SU-DHL-6 (cell line): ENCODE results near the gene UBE2E3.

ENCODE experiments used
- H2AFZ ChIP-seq: fragments of 200-600 bp; sonication (generic); 2 replicates; pipeline ENCODE4 v1.6.1; 2014; ENCODE audit warnings: low read depth, mild to moderate bottlenecking, moderate library complexity, mixed read lengths, antibody characterized with exemption, low read length; ENCODE audit not compliant: severe bottlenecking
- H3F3A ChIP-seq: fragments of 200-600 bp; shearing (Covaris generic); 2 replicates; pipeline ENCODE4 v1.6.0; 2016; ENCODE audit warnings: antibody characterized with exemption, mild to moderate bottlenecking; ENCODE audit not compliant: insufficient read depth
- H3K27ac ChIP-seq: fragments of 200-600 bp; sonication (generic); 2 replicates; pipeline ENCODE4 v1.5.1; 2016; ENCODE audit warnings: low read depth, mild to moderate bottlenecking, low read length, moderate library complexity, mixed read lengths
- H3K27me3 ChIP-seq: fragments of 200-600 bp; sonication (generic), shearing (Covaris generic); 2 replicates; pipeline ENCODE4 v1.6.0; 2014; ENCODE audit warnings: mild to moderate bottlenecking, low read length
- H3K36me3 ChIP-seq: fragments of 200-600 bp; sonication (generic); 2 replicates; pipeline ENCODE4 v1.6.1; 2014; ENCODE audit warnings: mild to moderate bottlenecking, low read length, mixed read lengths
- H3K4me2 ChIP-seq: fragments of 300-600, 200-600 bp; shearing (Covaris generic), sonication (generic); 2 replicates; pipeline ENCODE4 v1.6.0; 2014; ENCODE audit warnings: low read length, low read depth, mild to moderate bottlenecking; ENCODE audit not compliant: poor library complexity, severe bottlenecking
- H3K4me3 ChIP-seq: fragments of 200-600 bp; sonication (generic); 2 replicates; pipeline ENCODE4 v1.5.1; 2014; ENCODE audit warnings: antibody characterized with exemption, low read length, mild to moderate bottlenecking, mixed read lengths; ENCODE audit not compliant: insufficient read depth, poor library complexity, severe bottlenecking
- H3K79me2 ChIP-seq: fragments of 200-600 bp; sonication (generic); 2 replicates; pipeline ENCODE4 v1.6.1; 2014; ENCODE audit warnings: mild to moderate bottlenecking, low read length, moderate library complexity; ENCODE audit not compliant: insufficient read depth
- H3K9ac ChIP-seq: fragments of 200-600 bp; sonication (generic); 2 replicates; pipeline ENCODE4 v1.7.0; 2014; ENCODE audit warnings: mild to moderate bottlenecking, low read length
- H3K9me2 ChIP-seq: fragments of 200-600 bp; sonication (generic); replicated peaks from 2 replicates; pipeline ENCODE4 v1.6.1; 2014; ENCODE audit warnings: low read length; ENCODE audit not compliant: insufficient read depth
- H3K9me3 ChIP-seq: fragments of 200-600 bp; sonication (generic); 2 replicates; pipeline ENCODE4 v1.6.1; 2014; ENCODE audit warnings: low read length, mixed read lengths; ENCODE audit not compliant: insufficient read depth
- H4K20me1 ChIP-seq: fragments of 200-600 bp; sonication (generic); 2 replicates; pipeline ENCODE4 v1.6.1; 2014; ENCODE audit warnings: low read depth, mild to moderate bottlenecking, antibody characterized with exemption, low read length, moderate library complexity, mixed read lengths
- CTCF ChIP-seq: fragments of 200-600 bp; sonication (generic); IDR thresholded peaks from one replicate; pipeline ENCODE4 v1.5.1; 2017; ENCODE audit warnings: antibody characterized with exemption, mild to moderate bottlenecking, low read length, moderate library complexity; ENCODE audit not compliant: insufficient read depth, poor library complexity, severe bottlenecking
- EZH2phosphoT487 ChIP-seq: fragments of 200-600 bp; sonication (generic), shearing (Covaris generic); conservative IDR thresholded peaks from 2 replicates; pipeline ENCODE4 v1.6.1; 2018; ENCODE audit warnings: mild to moderate bottlenecking, antibody characterized with exemption, low read length, moderate library complexity, mixed read lengths

UBE2E3 gene

GRCh38 chr2:181070836-181071200 is 90.4 kb downstream of the UBE2E3 start:
- no peaks in the 10 kb centered on the region for H3K9me3 ChIP-seq
- no peak overlapping the region for H3K9ac ChIP-seq
- H3K4me3 ChIP-seq, result no peak overlapping the region
- no peaks in the 10 kb centered on the region for H3K9me2 ChIP-seq
- H2AFZ ChIP-seq, result no peak overlapping the region
- no peak overlapping the region for H3K27ac ChIP-seq
- no peaks in the 10 kb centered on the region for H4K20me1 ChIP-seq
- H3F3A ChIP-seq, result no peaks in the 10 kb centered on the region
- H3K36me3 ChIP-seq, result no peaks in the 10 kb centered on the region
- H3K79me2 ChIP-seq, result no peaks in the 10 kb centered on the region
- no peak for TF ChIP-seq EZH2phosphoT487
- no peak for TF ChIP-seq CTCF
- H3K4me2 ChIP-seq, result no peak overlapping the region
- no peaks in the 10 kb centered on the region for H3K27me3 ChIP-seq

GRCh38 chr2:181072486-181073235 is 92.3 kb downstream of the UBE2E3 start:
- Histone ChIP-seq H3K79me2 (no peaks in the 10 kb centered on the region), H3K9me3 (no peaks in the 10 kb centered on the region), H3K27me3 (no peaks in the 10 kb centered on the region), H3K36me3 (no peaks in the 10 kb centered on the region), H3K9me2 (no peaks in the 10 kb centered on the region), H3K27ac (no peak overlapping the region), H3K4me2 (no peak overlapping the region), H3F3A (no peaks in the 10 kb centered on the region), H3K9ac (no peak overlapping the region), H3K4me3 (no peak overlapping the region), H4K20me1 (no peaks in the 10 kb centered on the region), H2AFZ (no peak overlapping the region)
- no peak for TF ChIP-seq EZH2phosphoT487

- Histone ChIP-seq H3K36me3 (no peaks in the 10 kb centered on the region), H2AFZ (no peak overlapping the region), H3K9me3 (no peaks in the 10 kb centered on the region), H3F3A (no peaks in the 10 kb centered on the region), H3K9me2 (no peaks in the 10 kb centered on the region), H3K4me3 (no peak overlapping the region), H3K27ac (no peak overlapping the region), H4K20me1 (no peaks in the 10 kb centered on the region), H3K4me2 (no peak overlapping the region), H3K27me3 (no peaks in the 10 kb centered on the region), H3K79me2 (no peaks in the 10 kb centered on the region), H3K9ac (no peak overlapping the region)
- TF ChIP-seq CTCF (no peak), EZH2phosphoT487 (no peak)
Measured at GRCh38 chr2:181073896-181074295, 93.5 kb downstream of the UBE2E3 start.

GRCh38 chr2:181074457-181074856 is 94.1 kb downstream of the UBE2E3 start:
- Histone ChIP-seq H3K9me2 (no peaks in the 10 kb centered on the region), H3F3A (no peaks in the 10 kb centered on the region), H4K20me1 (no peaks in the 10 kb centered on the region), H3K36me3 (no peaks in the 10 kb centered on the region), H3K79me2 (no peaks in the 10 kb centered on the region), H3K27ac (no peak overlapping the region), H3K9me3 (no peaks in the 10 kb centered on the region), H3K4me3 (no peak overlapping the region), H2AFZ (no peak overlapping the region), H3K9ac (no peak overlapping the region), H3K27me3 (no peaks in the 10 kb centered on the region), H3K4me2 (no peak overlapping the region)
- TF ChIP-seq CTCF (no peak), EZH2phosphoT487 (no peak)
